Activated CD4-positive, alpha-beta T cell treated with anti-CD3 and anti-CD28 coated beads for 24 hours (primary cell): ENCODE measurements around the gene RERE.
"Not testable (repeated sequence)": the region's sequence is repeated elsewhere in the genome, so short reads cannot be mapped to it uniquely, and the experiment has no call there.

Source experiments
- DNase-seq, 2 donors: peaks; one replicate each; pipeline ENCODE4 v3.0.0-alpha.2; 2020; ENCODE audit warnings: low read depth in 2 of 2

Gene RERE

DNA sequence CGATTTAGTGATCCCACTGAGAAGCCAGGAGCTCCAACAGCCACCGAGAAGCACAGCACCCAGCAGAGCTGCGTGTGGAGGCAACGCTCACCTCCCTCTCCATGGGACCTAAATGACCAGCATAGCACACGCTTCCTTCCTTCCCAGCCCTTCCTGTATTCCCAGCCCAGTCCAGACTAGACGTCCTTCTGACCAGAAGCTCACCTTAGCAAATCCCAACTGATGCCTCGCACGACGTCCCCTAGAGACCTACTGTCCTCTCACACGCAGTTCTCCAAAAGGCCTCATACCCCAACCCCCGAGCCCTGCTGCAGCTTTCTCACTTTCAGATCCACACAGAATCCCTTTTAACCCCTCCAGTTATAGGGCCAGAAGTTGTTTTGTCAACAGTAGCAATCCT lies 367.1 kb downstream of the RERE start:
- no peak for DNase-seq

DNA sequence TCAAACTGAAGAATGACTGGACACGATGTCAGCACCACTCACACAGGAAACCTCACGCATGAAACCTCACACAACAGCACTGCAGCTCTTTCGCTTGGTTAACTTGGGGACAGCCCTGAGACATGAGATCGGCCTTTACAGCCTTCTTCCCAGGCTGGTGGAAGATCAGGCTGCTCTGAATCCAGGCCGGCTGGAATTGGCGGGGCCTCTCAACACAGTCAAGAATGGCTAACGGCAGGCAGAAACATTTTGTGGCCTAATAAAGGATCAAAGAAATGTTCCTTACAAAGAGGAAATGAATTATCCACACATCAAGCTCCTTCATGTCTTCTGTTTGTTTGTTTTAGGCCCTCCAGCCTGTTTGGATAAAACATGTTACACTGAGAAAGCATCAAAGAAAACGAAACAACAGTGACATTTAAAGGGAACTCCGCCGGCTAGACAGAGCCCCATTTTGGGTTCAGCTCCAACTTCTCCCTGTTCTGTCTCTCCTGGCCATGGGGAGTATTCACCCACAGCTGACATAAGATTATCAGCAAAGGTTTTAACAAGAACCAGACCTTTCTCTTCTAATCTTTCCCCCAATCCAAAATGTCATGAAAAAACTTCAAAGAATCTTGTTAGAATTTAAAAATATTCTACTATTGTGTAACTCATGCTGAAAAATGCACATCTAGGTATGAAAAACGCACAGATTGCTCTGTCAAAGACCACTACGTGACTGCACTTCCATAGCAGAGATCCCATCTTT lies 368.4 kb downstream of the RERE start:
- no peak for DNase-seq

DNA sequence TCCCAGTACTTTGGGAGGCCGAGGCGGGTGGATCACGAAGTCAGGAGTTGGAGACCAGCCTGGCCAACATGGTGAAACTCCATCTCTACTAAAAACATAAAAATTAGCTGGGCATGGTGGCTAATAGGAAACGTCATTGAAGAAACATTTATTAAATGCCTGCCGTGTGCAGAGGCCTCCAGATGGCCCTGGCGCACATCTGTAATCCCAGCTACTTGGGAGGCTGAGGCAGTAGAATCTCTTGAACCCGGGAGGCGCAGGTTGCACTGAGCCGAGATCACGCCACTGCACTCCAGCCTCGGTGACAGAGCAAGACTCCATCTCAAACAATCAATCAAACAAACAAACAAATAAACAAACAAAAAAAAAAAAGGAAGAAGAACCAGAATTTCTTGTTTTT lies 368.9 kb downstream of the RERE start:
- not testable (repeated sequence) for DNase-seq

DNA sequence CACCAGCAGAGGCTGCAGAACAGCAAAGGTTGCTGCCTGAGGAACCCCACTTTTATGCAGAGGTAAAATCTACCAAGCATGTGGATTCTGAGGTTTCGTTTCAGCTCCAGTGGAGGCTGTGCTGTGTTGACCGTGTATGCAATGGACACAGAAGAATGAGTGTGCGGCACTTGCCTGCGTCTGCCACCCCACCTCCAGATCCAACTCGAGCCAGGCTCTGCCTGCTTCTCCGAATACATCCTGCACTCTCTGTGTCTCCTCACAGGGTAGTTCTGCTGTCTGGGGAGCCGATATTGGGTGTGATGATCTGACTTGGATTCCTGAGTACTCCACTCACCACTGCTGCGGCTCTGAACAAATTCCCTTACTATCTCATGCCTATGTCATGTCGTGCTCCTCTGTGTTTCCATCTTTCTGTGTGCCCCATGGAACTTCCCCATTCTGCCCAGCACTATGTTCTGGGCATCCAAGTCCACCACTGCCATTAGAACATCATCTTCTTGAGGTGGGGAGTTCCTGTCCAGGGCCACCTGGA lies 369.8 kb downstream of the RERE start:
- no peak for DNase-seq

DNA sequence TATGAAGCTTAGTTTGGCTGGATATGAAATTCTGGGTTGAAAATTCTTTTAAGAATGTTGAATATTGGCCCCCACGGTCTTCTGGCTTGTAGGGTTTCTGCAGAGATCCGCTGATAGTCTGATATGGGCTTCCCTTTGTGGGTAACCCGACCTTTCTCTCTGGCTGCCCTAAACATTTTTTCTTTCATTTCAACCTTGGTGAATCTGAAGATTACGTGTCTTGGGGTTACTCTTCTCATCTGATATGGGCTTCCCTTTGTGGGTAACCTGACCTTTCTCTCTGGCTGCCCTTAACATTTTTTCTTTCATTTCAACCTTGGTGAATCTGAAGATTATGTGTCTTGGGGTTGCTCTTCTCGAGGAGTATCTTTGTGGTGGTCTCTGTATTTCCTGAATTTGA lies 371.3 kb downstream of the RERE start:
- DNase-seq: not testable (repeated sequence)

DNA sequence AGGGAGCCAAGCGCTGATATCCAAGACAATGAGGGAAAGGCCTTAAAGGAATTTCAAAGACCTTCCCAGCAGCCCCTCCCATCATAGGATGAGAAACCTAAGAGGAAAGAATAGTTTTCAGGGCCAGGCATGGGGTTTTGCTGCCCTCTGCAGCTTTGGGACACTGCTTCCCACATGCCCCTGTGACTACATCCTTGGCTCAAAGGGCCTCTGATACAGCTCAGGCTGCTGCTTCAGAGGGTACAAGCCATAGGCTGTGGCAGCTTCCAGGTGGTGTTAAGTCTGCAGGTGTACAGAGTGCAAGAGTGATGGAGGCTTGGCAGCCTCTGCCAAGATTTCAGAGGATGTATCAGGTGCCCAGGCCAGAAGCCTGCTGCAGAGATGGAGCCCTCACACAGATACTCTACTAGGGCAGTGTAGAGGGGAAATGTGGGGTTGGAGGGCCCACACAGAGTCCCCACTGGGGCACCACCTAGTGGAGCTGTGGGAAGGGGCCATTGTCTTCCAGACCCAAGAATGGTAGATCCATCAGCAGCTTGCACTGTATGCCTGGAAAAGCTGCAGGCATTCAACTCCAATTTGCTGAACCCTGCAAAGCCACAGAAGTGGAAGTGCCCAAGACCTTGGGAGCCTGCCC lies 373.8 kb downstream of the RERE start:
- no peak for DNase-seq

DNA sequence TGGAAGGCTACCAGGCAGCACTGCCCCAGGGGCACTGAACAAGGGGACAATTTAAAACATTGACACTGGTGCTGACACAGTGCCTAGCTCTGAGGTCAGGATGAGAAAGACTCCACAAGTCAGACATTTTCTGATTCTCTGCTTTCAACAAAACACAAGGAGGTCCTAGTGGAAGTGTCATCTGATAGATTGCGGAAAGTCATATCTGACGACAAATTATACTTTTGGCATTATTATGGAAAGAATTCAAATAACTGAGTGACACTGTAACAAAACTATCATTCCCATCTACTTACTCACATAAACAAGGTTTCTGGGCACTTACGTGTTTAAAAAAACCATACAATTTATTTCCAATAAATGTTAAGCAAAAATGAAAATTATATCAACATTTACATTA lies 376.0 kb downstream of the RERE start:
- no peak for DNase-seq

DNA sequence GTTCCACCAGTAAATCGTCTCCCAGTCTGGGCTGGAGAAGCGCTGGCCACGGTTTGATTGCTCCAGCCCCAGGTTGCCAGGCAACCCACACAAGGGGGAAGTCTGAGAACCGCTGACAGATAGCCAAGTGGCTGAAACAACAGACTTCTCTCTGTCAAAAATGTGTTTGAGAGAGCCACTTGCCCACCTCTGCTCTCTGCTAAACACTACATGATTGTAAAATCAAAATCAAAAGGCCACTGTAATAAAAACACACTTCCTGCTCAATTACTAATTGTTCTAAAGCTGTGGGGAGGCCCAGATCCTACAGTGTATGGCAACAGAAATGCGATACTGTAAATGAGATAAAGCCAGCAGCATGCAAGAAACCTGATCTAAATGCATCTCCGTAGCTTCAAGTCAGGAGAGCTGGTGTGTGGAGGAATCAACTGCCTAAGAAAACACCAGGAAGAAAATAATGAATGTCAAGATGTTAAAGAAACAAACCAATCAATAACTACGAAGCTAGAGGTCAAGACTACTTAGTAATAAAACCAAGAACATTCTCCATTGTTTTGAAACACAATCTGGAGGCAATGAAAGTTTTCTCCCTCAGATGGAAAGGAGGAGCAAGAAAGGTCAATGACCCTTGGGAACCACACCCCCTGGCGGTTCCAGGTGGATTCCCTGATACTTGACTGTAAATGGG lies 378.3 kb downstream of the RERE start:
- no peak for DNase-seq

DNA sequence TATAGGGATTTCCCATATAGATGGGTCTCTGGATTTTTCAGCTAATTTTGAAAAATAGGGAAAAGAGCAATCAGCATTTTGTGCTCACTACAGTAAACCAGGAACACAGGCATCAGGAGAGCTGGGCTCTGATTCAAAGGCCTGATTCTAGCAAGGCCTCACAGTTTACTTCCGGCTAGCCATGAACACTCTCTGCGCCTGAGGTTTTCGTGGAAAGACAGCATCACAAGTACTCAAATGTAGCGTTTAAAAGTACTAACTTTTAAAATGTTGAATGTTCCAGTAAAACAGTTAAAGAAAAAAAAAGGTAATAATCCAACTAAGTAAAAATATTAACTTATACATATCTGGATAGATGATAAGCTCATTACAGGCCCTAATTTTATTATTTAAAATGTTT lies 379.0 kb downstream of the RERE start:
- DNase-seq: no peak

DNA sequence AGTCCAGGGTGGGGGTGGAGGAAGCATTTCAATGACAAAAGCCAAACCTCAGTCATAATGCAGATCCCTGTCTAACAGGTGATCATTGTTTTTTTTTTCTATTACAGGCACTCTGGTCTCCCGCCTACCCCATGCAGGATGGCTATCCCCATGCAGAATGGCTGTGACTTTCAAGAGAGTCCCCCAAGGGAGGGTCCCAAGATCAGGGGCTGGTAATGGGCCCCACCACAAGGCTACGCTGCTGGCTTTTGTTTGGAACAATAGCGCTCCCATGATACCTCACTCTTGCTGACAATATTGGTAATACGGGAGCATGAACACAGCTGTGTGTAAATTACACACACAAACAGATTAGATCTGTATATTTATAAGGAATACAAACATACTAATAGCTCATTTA lies 380.1 kb downstream of the RERE start:
- DNase-seq: no peak

DNA sequence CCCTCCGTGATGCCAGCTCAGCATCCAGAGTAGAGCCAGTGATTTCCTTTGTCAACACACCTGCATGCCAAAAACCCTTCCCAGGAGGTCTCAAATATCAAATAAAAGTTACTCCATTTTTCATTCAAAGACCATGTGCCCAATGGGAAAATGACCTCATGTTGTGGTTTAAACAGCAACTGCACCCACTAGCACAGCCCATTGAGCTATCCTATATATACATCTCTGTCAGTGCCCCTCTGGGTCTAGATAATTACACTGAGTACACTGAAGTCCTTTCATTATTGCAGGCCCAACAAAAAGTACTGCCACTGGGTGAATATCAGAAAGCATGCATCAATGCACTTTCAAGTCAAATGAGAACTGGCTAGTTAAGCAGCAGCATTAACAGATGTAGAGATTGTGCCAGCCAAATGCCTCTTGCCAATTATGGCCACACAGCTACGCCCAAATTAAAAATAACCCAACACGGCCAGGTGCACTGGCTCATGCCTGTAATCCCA lies 381.8 kb downstream of the RERE start:
- no peak for DNase-seq

DNA sequence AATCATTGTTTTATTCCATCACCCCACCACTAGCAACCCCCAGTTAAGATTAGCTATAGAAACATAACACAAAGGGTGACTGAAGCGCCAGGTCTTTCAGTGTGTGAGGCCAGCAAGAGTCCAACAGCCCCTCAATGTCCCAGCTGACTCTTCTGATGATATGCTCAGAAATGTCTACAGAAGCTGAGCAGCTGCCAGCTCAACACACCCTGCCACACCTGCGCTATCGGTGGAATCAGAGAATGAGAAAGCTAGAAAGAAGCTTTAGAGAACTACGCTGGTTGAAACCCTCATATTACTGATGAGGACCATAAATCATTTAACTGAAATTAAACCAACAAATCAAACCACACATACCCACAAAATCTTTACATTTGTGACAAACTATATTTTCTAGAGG lies 383.3 kb downstream of the RERE start:
- DNase-seq: no peak

DNA sequence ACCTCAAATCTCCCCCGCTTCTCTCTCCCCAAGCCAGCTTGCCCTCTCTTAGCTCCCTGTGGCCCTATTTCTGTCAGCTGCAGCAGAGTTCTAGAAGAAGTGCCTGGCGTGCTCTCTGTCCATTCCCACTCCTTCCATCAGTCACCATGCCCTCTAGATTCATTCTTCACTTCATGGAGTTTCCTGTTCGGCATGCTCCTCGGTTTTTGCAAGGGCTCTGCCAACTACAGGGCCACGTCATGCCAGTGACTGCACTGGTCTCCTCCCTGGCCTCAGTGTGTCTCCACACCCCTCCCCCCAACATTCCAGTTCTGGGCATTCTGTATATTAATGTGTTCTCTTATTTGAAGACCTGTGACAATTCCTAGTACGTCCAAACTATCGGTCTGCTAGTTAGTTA lies 385.7 kb downstream of the RERE start:
- DNase-seq: no peak

DNA sequence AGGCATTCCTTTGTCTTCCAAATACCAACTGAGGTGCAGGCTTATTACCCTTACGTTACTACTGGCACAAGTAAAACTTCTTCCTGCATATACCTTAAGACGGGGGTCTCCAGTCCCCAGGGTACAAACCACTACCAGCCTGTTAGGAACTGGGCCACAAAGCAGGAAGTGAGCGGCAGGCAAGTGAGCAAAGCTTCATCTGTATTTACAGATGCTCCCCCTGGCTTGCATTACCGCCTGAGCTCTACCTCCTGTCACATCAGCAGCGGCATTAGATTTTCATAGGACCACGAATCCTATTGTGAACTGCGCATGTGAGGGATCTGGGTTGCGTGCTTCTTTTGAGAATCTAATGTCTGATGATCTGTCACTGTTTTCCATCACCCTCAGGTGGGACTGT lies 386.4 kb downstream of the RERE start:
- no peak for DNase-seq

DNA sequence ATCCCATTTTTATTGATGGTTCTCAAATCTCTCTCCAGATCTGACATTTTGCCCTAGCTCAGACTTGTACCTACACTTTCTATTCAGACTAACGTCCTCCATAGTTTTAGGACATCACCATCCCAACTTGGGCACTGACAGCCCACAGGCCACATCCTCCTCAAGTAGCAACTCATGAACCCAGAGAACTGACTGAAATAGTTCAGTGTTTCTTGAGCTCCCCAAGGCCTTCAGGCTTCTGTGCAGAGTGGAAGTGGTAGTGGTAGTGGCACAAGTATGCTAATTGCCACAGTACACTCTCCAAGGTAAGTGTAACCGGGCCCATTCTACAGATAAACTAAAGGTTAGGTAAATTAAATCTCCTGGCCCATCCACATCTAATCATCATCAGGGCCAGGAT lies 387.0 kb downstream of the RERE start:
- DNase-seq: no peak

DNA sequence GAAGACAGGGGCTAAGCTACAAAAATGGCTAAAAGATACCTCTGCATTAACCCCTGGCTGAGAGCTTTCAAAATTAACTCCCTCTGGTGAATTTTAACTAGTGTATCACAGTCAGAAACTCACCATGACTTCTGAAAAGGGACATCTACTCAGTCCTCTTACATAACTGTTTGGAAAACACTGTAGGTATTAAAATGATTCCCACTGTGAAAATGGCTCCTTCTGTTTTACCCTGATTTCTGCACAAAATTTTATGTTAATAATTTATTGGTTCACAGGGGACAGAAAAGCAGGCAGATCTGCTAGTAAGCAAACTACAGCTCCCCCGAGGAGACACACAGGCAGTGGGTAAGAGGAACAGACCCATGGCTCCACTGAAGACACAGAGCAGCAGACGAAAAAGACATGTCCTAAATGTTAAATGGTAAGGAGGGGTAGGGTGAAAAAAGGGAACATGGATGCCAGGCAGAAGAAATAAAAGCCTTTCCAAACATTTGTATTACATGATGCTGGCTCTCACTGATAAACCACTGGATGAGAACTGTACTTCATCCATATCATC lies 387.8 kb downstream of the RERE start:
- DNase-seq: no peak

DNA sequence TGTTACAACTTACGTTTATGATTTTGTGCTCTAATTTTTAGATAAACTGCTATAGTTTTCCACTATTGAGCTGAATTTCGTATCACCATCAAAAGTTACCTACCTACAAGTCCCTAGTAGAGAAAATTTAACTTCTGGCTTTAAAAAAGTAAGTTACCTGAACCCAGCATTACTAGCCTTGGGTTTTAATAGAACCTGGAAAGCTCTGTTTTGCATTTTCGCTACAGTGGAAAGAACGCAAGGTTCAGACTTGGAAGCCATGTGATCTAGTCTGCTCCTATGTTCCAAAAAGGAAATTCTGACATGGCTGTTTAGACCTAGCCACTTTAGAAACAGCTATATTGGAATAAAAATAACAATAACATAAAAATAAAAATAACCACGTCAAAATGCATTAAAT lies 389.0 kb downstream of the RERE start:
- no peak for DNase-seq

DNA sequence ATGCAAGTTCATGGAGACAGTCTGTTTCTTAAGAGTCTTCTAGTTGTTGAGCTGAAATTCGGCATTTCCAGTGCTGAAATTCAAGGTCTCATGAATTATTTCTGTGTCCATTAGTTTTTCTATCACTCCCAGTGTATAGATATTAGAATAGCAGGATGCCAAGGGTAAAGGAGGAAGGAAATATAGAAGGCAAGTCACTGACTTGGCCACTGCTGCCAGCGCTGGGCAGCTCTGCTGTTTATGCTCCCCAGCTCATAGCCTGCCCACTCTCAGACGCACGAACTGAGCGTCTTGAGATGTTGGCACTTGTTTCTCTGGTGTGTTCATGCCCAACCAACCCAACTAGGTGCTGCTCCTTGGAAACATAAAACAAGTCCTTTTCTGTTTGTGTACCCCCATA lies 389.5 kb downstream of the RERE start:
- DNase-seq: no peak

DNA sequence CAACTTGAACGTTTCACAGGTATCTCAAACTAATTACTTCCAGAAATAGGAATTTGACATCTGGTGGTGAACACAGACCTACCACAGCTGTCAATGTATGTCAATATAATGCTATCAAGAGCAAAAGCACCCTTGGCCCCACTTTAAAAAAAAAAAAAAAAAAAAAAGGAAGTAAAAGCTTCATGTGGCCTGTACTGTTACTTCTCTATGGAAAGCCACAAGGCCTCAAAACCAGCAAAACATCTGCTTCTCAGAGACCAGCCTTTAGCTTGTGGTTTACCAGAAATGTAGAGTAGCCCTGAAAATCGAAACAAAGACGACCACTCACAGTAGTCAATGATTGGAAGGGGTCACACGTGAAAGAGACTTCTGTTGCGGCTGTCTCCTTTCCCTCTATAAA lies 389.9 kb downstream of the RERE start:
- no peak for DNase-seq

DNA sequence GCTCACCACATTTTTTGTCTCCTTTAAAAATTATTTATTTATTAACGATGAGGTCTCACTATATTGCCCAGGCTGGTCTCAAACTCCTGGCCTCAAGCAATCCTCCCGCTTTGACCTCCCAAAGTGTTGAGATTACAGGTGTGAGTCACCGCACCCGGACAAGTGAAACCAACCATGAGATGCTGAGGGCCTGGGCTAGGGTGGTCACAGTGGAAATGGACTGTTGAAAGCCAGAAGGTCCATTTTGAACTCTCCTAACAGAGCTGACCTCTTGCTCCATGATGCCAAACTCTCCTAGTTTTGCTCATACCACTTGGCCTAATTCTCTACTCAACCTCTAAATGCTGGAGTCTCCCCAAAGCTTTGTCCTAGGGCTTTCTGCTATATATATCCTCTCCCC lies 390.4 kb downstream of the RERE start:
- DNase-seq: no peak

DNA sequence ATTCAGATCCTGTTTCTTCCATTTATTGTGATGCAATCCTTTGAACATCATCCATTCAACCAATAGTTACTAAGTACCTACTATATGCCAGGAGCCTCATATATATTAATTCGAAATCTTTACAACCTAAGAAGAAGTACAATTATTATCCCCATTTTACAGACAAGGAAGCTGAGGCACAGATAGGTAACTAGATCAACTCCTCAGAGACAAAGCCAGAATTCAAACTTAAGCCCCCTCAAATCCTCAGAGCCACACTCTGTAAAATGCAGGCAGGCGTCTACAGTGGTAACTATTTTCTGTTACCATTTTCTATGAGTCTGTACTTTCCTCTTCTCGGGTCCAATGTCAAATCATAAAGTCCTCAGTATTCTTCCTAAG lies 391.7 kb downstream of the RERE start:
- no peak for DNase-seq

DNA sequence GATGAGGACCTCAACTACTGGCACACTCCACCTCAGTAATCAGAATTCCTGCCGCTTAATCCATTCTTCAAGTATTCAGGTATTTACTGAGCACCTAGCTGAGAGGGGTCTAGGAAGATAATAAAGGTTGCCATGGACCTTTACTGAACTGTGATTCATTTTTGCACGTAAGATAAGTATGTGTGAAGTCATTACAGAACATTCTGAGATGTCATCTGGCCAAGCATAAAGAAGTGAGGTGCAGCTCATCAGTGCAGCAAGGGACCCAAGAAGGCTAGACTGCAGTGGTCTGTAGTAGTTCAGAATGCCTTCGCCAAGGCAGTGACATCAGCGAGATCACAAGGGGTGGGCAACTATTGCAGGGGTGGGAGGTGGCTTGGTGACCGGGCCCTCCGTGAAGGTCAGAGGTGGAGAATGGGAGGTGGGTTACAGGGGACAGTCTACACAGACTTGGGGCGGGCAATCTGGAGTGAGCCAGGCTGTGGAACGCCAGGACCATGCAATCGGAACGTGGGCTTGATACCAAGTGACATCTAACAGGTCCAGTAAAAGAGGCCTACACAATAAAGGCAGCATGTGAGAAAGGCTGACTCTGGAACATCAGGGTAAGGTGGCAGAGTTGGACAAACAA lies 392.2 kb downstream of the RERE start:
- DNase-seq: no peak
